HG03378 (cell line): ENCODE measurements around the gene BSN.

Experiments
- ATAC-seq: cut with Tn5 transposase; IDR thresholded peaks from one replicate; pipeline ENCODE4 v1.9.1; 2021; ENCODE audit warnings: mild to moderate bottlenecking, moderate library complexity; ENCODE audit not compliant: unreplicated experiment

The BSN gene

DNA sequence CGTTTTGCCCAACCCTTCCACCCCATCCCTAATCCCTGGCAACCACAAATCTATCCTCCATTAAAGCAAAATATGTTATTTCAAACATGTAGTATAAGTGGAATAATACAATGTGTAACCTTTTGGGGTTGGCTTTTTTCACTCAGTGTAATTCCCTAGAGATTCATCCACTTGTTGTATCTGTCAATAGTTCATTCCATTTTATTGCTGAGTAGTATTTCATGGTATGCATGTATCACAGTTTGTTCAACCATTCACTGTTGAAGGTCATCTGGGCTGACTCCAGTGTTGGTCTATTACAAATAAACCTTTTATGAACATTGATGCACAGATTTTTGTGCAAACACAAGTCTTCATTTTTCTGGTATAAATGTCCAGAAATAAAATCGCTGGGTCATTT, 38.8 kb downstream of the BSN start:
- no peak for ATAC-seq

DNA sequence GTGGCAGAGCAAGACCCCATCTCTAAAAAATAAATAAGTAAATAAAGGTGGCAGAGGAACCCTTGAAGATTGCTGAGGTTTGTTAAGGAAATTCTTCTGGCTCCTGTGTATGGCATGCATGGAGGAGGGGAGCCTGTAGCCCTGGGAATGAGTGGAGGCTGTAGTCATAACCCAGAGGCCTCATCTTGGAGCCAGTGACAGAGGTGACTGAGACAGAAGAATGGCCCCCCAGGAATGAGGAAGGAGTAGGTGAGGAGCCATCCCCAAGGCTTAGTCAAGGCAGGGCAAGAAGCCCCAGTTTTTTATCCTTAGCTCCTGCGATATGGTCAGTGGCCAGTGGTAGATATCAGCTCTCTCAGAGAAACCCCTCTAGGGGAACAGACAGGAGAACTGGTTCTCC, 46.5 kb downstream of the BSN start:
- no peak for ATAC-seq

DNA sequence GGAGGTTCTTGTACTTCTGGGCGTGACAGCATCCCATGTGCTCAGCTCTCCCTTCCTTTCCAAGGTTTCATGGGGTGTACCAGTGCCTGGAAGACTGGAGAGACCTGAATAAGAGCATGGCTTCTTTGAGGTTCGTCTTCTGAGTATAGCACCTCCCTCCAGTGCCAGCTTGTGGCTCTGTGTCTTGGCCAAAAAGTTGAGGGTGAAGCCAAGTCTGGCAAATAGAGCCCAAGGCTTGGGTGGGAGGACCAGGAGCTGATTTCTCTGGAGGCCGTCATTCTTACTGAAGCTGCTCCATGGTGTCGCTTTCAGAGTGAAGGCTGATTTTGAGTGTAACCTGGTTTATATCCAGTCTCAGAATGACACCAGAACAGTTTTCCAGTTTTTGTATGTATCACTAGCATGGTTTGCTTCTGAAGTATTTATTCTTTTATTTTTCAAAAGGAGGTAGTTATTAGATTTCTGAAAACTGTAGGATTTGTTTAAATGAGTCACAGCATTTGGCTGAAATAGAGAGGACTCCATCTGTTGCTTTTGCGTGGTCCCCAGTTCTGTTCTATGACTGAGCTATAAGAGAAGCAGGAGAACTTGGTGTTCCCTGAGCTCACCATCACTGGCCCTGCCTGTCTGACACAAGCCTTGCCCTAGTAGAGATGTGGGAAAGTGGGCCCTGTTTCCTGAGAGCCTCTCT, 47.2 kb downstream of the BSN start:
- no peak for ATAC-seq

DNA sequence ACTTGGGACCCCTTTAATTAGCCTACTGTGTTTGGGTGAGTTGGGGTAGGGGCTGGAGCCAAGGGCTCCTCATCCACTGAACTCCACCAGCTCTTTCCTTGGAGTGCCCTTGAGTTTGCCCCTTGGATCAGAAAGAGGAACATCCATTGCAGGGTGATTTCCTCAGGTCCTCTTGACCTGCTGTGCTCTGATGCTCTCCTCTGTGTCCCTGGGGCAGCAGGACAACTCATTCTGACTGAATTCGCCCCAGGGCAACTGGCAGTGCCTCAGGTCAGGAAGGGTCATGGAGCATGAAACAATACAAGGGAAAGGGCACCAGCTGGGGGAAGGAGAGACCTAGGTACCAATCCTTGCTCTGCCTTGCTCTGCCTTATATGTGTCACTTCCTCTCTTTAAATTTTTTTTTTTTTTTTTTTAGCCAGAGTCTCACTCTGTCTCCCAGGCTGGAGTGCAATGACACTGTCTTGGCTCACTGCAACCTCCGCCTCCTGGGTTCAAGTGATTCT, 47.8 kb downstream of the BSN start:
- no peak for ATAC-seq

DNA sequence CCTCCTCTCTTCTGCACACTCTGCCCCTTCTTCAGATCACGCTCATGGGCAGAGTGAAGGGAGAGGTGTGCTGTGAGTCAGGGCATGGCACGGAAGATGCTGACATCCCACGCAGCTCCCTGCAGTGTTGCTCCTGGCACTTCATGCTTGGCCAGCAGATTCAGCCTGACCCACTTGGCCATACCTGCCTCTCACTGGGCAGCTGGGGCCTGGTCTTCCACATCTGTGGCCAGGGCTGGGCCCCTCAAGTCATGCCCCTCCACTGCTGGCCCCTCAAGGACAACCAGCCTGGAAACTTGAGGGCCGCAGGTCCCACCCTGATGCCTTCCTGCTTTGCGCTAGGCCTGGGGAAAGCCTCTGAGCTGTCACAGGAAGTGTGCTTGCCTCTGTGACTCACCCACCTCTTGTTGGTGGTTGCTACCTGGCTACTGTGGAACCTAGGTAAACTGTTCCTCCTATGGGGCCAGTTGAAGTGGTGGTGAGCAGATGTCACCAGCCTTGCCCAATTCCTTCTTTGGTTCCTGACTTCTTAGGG, 48.7 kb downstream of the BSN start:
- no peak for ATAC-seq

DNA sequence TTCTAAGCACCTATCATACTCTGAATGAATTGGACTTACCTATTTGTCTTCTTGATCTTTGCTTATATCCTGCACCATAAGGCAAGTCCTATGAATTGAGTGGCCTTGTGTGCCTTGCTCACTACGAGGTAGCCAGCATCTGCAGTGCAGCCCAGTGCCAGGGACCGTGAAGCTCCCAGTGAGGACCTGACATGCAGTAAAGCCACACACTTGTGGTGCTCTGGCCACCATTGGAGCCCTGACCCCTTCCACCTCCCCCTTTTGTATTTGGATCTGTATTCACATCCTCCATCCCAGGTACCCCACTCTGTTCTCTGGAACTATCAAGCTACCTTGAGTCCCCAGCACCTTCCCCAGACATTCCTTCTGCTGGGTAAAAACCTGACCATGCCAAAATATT, 52.1 kb downstream of the BSN start:
- no peak for ATAC-seq

DNA sequence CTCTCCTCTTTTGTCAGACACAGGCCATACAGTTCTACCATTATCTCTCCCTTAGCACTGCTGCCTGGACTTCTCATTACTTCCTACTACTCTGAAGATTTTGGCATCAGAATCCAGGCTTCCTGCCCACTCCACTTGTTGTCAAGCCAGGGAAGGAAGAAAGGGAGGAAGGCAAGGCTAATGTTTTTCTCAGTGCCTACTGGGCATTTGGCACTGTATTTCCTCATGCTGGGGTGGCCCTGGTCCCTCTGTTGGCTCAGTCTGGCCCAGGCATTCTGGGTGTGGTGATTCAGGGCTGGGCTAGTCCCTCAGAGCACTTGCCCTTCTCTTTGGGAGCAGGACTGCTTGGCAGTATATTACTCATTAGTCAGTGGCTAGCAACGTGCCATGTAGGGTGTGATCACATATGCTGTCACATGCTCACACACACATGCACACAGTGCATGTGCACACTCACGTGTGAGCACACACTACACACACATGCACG, 52.9 kb downstream of the BSN start:
- no peak for ATAC-seq

DNA sequence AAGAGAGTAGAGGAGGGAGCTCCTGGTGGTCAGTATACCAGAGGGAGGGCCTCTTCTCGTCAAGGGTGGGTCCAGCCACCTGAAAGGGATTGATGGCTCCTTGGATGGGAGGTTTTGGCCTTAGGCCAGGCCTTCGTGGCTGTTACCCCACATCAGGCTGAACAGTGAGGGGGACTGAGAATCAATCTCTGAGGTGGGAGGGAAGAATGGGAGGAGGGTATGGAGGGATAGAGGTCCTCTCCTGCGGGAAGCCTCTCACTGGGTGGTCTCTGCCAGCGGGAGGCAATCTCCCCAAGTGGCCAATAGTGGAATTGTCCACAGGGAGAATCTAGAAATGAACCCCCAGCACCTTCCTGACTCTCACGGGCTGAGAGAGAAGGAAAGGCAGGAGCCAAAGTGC, 53.5 kb downstream of the BSN start:
- ATAC-seq = no peak

DNA sequence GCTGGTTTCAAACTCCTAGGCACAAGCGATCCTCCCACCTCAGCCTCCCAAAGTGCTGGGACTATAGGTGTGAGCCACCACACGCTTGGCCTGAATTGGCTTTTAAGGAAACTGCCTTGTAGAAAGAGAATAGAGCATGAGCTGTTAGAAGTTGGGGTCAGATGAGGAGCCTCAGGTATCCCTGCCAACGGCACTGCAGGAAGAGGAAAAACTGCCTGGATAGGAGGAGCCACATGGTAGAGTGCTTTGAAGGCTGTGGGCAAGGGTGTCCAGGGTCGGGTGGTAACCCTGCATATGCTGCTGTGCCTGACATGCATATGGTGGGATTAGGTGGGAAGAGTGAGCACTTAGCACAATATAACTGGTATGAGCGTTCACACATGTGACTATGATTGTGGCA, 55.0 kb downstream of the BSN start:
- ATAC-seq = no peak

DNA sequence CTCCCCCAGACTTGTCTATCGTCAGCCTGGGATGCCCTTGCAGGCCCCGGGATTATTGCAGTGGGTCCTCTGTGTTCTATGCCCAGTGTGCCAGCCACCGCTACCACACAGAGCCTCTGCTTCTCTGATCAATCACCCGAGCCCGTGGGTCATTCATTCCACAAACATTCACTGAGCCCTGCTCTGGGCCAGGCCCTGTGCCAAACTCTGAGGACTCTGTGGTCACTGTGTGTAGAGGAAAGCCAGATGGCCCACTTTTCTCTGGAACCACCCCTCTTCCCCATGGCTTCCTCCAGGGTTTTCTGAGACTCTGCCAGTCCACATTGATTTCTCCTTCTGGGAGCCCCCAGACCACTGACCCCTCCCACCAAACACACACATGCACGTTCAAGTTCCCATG, 55.5 kb downstream of the BSN start:
- ATAC-seq = no peak

DNA sequence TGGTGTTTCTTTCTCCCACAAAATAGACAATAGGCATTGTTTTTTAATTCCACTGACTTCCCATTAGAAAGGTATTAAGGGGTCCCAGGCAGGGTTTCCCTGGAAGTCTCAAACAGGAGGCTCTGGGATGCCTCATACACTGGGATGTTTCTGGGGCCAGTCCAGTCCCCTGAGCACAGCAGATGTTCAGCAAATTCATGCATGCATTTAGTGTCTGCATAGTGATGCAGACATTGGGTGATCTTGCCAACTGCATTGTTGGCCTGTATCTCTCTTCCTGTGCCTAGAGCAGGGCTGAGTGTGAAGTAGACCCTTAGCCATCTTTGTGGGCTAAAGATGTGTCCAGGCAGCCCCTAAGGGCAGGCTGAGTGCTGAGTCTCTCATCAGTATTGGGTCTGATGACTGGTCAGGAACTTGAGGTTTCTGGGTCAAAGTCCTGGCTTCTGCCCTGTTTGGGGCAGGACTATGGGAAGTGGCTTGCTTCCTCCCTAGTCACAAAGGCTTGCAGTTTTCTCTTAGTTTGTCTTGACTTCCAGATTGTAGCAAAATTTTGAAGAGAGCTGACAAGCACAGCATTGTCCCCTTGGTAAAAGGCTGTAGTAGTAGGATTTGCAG, 56.5 kb downstream of the BSN start:
- no peak for ATAC-seq

DNA sequence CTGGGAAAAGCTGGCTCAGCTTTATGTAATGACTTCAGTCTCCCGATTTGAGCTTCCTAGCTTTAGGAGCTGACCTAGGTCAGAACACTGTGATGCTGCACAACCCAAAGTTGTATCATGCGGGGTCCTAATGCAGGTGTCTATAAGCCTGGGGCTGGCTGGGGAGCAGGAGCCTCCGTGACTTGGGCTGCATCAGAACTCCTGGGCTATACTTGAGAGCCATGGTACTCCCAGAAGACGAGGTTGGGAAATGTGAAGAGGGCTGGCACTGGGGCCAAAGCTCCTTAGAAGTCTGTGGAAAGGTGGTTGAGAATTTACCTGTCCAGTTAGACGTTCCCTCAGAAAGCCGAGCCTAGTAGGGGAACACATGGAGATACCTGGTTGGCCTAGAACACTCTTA, 57.0 kb downstream of the BSN start:
- no peak for ATAC-seq

DNA sequence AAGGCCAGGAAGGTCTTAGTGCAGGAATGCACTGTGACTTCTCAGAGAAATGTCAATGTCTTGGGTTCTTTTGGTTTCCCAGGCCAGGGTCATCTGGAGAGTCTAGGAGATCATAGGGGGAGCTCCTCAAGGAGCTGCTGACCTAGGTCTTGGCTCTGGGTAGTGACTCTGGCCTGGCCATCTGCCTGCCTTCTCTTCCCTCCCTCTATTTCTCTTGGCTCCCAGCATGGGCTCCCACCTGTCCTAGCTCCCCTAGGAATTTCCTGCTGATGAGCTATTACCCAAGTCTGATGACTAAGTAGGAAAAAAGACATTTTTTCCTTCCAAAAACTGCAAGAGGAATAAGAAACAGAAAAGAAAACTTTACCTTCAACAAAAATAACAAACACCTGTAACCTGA, 57.4 kb downstream of the BSN start:
- no peak for ATAC-seq

DNA sequence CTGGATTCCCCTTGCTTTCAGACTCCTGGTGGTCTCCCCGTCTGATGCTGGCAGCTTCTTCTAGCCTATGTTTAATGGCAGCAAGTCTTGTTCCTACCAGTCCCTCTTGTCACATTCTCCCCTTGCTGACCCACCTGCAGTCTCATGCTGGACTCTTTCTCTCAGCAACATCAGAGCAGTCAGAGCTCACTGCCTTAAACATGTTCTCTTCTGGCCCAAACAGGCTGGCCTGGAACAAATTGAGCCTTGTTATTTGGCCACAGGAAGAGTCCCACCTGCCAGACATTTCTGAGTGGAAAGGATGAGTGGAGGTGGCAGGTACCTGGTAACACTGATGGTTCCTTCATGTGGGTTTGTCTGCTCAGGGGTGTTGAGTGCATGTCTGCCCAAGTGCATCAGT, 60.7 kb downstream of the BSN start:
- no peak for ATAC-seq

DNA sequence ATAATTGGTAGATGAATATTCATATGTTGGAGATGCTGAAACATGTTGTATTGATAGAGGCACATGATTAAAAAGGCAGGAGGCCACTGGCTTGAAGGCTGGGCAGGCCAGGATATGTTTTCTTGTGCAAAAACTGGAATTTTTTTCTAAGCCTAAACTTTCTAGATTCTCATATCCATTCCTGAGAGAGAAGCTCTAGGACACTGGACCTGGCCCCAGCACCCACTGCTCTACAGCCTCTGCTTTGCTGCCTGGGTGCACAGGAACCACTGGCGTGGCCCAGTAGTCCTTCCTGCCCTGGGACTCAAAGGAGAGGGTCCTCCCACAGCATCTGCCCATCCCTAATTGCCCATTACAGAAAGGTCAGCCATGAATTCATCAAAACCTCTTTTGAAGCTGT, 61.8 kb downstream of the BSN start:
- no peak for ATAC-seq

DNA sequence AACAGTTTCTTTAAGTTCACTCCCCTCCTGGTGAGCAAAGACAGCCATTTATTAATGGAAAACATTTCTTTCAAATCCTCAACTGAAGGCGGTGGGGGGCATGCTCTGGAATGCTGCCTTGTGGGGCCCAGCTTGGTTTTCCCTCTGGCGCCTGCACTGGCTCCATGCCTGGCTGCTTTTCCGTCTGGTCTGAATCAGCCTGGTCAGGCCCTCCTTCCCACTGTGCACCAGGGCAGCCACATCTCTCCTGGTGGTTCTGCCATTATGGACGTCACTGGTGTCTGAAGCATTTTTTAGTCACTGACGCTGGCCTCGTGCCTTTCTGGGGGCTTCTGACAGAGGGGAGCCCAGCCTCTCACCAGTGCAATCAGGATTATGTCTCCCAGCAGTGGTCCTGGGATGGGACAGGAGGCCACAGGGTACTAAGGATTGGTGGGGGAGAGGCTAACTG, 62.2 kb downstream of the BSN start:
- no peak for ATAC-seq

DNA sequence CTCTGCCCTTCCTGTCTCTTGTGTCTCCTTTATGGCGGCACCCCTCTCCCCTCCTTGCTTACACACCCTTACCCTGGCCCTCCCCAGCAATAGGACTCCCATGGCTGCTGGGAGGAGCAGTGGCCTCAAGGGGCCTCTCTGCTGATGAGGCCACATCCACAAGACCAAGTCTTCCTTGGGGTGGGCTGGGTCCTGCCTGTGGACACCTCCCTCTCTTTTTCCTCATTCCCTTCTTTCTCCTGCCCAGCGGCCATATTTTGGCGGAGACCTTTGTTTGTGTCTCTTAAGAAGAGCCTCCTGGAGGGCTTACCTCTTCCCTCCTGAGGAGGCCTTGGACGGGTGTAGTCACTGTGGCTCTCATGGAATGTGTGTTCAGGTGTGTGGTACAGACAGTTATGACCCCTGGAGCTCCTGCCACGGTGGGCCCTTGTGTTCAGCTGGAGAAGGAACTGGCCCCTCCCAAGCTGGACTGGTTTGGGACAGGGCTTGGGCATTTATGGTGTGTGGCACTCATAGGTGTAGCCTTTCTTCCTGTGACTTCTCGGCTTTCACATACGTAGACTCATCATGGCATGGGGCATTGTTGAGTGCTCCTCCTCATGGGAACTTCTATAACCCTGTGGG, 63.2 kb downstream of the BSN start:
- no peak for ATAC-seq

DNA sequence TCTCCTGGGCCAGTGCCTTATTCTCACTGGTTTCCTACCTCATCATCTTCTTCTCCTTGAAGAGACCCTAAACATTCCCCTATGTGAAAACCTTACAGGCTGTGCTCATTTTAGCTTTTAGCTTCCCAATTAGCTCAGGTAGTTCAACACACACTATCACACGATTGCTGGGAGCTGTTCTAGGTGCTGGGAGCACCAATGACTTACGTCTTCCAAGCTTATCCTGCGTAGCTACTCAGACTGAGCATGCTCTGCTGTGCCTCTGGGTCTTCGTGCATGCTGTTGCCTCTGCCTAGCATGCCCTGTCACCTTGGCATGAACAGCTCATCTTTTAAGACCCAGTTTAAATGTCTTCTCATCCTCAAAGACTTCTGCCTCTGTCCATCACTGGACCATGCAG, 64.1 kb downstream of the BSN start:
- ATAC-seq = no peak

DNA sequence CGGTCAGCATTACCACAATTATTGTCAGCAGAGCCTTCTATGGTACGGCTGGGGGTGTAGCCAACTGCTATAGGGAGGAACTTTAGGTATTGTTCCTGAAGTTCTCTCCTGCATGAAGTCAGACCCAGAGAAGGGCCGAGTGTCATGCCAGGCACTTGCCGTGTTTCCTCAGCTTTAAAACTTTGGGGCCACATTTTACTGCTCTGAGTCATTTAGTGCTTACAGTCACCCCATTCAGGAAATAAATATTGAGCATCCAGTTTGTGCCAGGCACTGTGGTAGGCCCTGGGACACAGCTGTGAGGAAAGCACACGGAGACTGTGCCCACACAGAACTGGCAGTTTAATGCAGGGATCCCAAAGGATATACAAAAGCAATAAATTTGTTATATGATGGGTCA, 65.4 kb downstream of the BSN start:
- no peak for ATAC-seq

DNA sequence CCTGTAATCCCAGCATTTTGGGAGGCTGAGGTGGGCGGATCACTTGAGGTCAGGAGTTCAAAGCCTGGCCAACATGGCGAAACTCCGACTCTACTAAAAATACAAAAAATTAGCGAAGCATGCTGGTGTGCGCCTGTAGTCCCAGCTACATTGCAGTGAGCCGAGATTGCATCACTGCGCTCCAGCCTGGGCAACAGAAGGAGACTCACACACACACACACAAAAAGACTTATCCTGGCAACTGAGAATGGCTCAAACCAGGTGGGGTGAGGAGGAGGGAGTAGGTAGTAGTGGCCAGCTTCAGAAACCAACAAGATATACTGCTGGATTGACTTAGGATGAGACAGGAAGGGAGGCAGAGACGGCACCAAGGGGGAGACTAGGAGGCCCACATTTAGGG, 66.5 kb downstream of the BSN start:
- no peak for ATAC-seq

DNA sequence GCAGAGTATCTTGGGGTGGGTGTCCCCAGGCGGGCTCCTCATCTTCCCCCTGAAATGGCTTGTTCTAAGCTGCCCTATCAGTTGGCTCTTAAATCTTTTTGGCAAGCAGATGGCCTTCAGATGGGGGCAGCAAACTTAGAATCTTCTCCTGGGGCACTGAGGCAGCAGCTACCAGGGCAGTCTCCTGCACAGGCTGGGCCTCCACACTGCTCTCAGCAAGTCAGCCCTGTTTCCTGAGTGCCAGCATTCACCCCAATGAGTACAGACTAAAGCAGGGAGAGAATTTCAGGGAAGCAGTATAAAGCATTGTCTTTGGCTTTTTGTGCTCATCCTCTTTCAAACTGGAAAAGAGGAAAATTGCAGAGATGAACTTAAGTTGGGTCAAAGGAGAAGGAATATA, 68.8 kb downstream of the BSN start:
- ATAC-seq = no peak

DNA sequence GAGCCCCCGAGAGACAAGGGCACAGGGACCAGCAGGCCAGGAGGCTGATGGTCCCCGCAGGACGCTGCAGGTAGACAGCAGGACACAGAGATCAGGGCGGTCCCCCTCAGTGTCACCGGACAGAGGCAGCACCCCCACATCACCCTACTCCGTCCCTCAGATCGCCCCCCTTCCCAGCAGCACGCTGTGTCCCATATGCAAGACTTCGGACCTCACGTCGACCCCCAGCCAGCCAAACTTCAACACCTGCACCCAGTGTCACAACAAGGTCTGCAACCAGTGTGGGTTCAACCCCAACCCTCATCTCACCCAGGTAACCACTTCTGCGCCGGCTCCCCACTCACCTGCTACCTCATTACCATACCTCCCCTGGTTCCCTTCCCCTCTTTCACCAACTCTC, 70.8 kb downstream of the BSN start:
- ATAC-seq = no peak
